ENCODE results near the gene SRRD. TPM values are rescaled to one million over a fixed set of nuclear protein-coding genes. Genes with fewer than 3 reads are reported as not detected.

The SRRD gene
- total RNA-seq, 1 experiment from 2014 or later, result 30.6 TPM

- no peaks in the 10 kb centered on the region for H3K27me3 ChIP-seq
- no peaks in the 10 kb centered on the region for H3K9me3 ChIP-seq
- peaks cover 41% of the 10 kb centered on the region for H3K36me3 ChIP-seq
- no peak overlapping the region for H3K4me3 ChIP-seq
- no peak for DNase-seq
Observed at GRCh38 chr22:26476705-26477340, 6.9 kb upstream of the SRRD start.

- no peak for DNase-seq
- H3K36me3 ChIP-seq, result peaks cover 38% of the 10 kb centered on the region
Observed at GRCh38 chr22:26477341-26477731, 6.3 kb upstream of the SRRD start.

GRCh38 chr22:26479043-26479791 is 4.5 kb upstream of the SRRD start:
- Histone ChIP-seq H3K9me3 (no peaks in the 10 kb centered on the region), H3K27me3 (no peaks in the 10 kb centered on the region), H3K4me3 (no peak overlapping the region), H3K36me3 (peaks cover 33% of the 10 kb centered on the region)
- no peak for DNase-seq

More at GRCh38 chr22:26477341-26477731, 6.3 kb upstream of the SRRD start:
- no peaks in the 10 kb centered on the region for H3K9me3 ChIP-seq
- H3K4me3 ChIP-seq, result no peak overlapping the region
- H3K27me3 ChIP-seq, result no peaks in the 10 kb centered on the region

DNA sequence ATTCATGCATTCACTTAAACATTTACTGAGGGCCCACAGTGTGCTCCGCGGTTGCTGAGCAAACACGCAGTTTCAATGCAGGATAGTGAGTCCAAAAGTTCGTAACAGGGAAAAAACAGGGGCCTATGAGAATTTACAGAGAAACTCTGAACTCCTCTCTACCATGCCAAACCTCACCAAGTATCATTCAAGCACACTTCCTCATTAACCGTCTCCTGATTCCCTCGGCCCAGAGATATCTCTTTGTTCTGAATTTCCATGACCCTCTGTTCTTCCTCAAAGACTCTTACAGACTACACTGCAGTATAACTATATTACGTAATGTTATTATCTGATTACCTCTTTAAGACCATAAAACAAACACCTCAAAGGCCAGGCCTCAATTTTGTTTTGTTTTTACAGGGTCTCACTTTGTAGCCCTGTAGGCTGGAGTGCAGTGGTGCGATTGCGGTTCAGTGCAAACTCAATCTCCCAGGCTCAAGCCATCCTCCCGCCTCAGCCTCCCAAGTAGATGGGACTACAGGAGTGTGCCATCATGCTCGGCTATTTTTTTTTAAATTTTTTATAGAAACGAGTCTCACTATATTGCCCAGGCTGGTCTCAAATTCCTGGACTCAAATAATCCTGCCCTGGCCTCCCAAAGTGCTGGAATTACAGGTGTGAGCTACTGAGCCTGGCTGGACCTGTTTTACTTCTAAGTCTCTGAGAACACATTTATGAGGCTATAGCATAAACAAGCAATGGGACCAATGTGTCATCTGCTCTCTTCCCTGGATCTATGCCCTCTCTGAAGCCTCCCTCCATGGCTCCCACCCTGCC is 3.7 kb upstream of the SRRD start:
- H3K4me3 ChIP-seq, result no peak overlapping the region
- H3K36me3 ChIP-seq, result peaks cover 30% of the 10 kb centered on the region
- no peaks in the 10 kb centered on the region for H3K9me3 ChIP-seq
- no peak for DNase-seq
- no peaks in the 10 kb centered on the region for H3K27me3 ChIP-seq

- Histone ChIP-seq H3K9me3 (no peaks in the 10 kb centered on the region), H3K36me3 (peaks cover 30% of the 10 kb centered on the region), H3K27me3 (no peaks in the 10 kb centered on the region), H3K4me3 (no peak overlapping the region)
- DNase-seq, result no peak
Observed at GRCh38 chr22:26480611-26480932, 3.1 kb upstream of the SRRD start.

- no peaks in the 10 kb centered on the region for H3K27me3 ChIP-seq
- DNase-seq, result no peak
- no peak overlapping the region for H3K4me3 ChIP-seq
- no peaks in the 10 kb centered on the region for H3K9me3 ChIP-seq
- peaks cover 30% of the 10 kb centered on the region for H3K36me3 ChIP-seq
Observed at GRCh38 chr22:26481112-26481693, 2.5 kb upstream of the SRRD start.

- Histone ChIP-seq H3K27me3 (no peaks in the 10 kb centered on the region), H3K9me3 (no peaks in the 10 kb centered on the region), H3K4me3 (no peak overlapping the region), H3K36me3 (peaks cover 29% of the 10 kb centered on the region)
- no peak for DNase-seq
Observed at GRCh38 chr22:26481694-26482093, 2.0 kb upstream of the SRRD start.

GRCh38 chr22:26482161-26482560 is 1.5 kb upstream of the SRRD start:
- no peaks in the 10 kb centered on the region for H3K27me3 ChIP-seq
- peaks cover 26% of the 10 kb centered on the region for H3K36me3 ChIP-seq
- H3K9me3 ChIP-seq, result no peaks in the 10 kb centered on the region
- H3K4me3 ChIP-seq, result no peak overlapping the region
- no peak for DNase-seq

GRCh38 chr22:26483043-26483438 is 636 bp upstream of the SRRD start:
- Histone ChIP-seq H3K4me3 (peak overlapping the region; percentile 97), H3K36me3 (peaks cover 20% of the 10 kb centered on the region), H3K9me3 (no peaks in the 10 kb centered on the region), H3K27me3 (no peaks in the 10 kb centered on the region)
- no peak for DNase-seq

DNA sequence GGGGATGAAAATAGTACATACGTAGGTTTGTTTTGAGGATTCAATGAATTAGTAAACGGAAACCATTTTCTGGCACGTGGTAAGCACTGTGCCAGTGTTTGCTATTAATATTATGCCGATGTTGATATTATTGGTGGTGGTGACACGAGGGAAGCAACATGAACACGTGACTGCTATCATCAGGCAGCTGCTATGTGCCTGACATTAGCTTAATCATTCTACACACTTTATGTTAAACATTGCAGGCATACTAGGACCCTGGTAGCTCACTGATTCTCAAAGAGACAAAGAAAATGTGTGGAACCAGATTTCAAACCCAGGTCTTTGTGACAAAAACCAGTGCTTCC is 656 bp downstream of the SRRD start:
- DNase-seq, result no peak

DNA sequence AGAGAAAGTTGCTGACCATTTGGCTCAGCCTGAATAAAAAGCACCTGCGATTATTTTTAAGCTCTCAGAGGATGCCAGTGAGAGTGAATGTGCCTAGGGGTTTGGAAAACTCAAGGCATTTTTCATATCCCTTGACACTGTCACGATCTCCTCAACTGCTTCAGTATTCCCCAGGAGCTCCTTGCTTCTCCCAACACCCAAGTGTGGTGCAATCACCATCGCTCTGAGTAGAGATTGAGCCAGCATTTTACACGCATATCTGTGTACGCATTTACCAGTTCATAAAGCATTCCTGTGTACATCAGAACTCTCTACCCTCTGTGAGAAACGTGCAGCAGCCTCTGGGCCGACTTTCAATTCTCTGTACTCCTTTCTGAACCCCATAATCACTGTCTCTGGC is 1.3 kb downstream of the SRRD start:
- Histone ChIP-seq H3K4me3 (peak overlapping the region; percentile 97), H3K27me3 (no peaks in the 10 kb centered on the region), H3K9me3 (no peaks in the 10 kb centered on the region), H3K36me3 (peaks cover 29% of the 10 kb centered on the region)
- no peak for DNase-seq

More for the DNA sequence above, 656 bp downstream of the SRRD start:
- no peaks in the 10 kb centered on the region for H3K9me3 ChIP-seq
- H3K4me3 ChIP-seq, result peak overlapping the region; percentile 97
- peaks cover 25% of the 10 kb centered on the region for H3K36me3 ChIP-seq
- H3K27me3 ChIP-seq, result no peaks in the 10 kb centered on the region

DNA sequence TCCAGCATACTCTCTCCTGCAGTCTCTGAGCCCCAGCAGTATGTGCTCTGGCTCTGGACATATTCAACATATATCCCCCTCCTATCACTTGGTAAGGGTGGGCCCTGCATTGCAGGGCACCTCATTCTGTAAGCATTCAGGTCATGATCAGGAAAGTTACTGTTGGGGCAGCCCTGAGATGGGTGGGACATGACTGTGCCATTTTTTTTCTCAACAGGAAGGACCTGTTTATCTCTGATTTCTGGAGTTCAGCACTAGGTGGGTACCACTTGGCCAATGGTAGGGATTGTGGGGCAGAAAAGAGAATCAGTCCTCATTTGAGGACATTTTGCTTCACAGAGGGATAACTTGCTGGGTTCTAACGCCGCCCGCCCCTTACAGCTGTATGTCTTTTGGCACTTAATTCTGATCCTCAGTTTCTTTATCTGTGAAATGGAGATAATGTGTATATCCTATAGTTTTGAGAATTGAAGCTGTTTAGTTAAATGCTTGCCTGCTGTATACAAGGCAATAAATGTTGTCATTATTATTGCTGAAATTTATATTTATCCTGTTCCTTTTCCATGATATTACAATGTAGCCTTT is 2.2 kb downstream of the SRRD start:
- no peak overlapping the region for H3K4me3 ChIP-seq
- no peak for DNase-seq
- H3K9me3 ChIP-seq, result no peaks in the 10 kb centered on the region
- H3K27me3 ChIP-seq, result no peaks in the 10 kb centered on the region
- H3K36me3 ChIP-seq, result peaks cover 33% of the 10 kb centered on the region

- Histone ChIP-seq H3K27me3 (no peaks in the 10 kb centered on the region), H3K4me3 (no peak overlapping the region), H3K9me3 (no peaks in the 10 kb centered on the region), H3K36me3 (peaks cover 36% of the 10 kb centered on the region)
- DNase-seq, result no peak
Observed at GRCh38 chr22:26486394-26486793, 2.7 kb downstream of the SRRD start.

DNA sequence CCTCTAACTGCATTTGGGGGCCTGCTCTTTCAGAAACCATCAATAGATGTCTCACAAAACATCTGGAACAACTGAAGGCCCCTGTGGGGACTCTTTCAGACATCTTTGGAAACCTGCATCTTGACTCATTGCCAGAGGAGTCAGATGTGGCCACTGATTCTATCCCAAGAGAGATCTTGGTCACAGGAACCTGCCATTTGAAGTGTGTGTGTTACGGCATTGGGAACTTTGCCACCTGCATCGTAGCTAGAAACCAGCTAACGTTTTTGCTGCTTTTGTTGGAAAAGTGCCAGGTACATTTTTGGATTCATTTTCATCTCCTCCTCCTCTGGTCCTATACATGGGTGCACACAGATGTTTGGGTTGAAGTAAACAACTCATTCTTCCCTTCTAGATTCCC is 4.3 kb downstream of the SRRD start:
- Histone ChIP-seq H3K9me3 (no peaks in the 10 kb centered on the region), H3K27me3 (no peaks in the 10 kb centered on the region), H3K36me3 (peaks cover 45% of the 10 kb centered on the region), H3K4me3 (no peak overlapping the region)
- DNase-seq, result no peak

GRCh38 chr22:26489447-26490036 is 5.9 kb downstream of the SRRD start:
- H3K9me3 ChIP-seq, result no peaks in the 10 kb centered on the region
- H3K36me3 ChIP-seq, result peaks cover 60% of the 10 kb centered on the region
- no peak for DNase-seq
- no peaks in the 10 kb centered on the region for H3K27me3 ChIP-seq
- no peak overlapping the region for H3K4me3 ChIP-seq

DNA sequence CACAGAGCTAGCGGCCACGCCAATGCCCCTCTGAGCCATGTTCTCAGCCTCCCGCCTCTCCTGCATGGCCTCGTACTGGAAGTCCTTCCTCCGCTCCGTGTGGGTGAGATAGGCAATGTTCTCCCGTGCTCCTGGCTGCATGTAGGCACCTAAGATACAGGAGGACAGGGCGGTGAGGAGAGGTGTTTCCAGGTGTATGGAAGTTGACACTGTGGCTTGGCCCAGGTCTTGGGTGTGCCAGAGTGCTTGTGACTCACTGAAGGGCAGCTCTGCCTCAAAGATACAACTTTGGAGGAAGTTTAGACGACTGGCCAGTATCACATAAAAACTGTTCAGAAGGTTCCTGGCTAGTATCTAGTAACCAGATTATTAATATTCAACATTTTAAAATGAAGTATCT is 8.5 kb downstream of the SRRD start:
- H3K36me3 ChIP-seq, result peaks cover 78% of the 10 kb centered on the region
- no peaks in the 10 kb centered on the region for H3K9me3 ChIP-seq
- no peaks in the 10 kb centered on the region for H3K27me3 ChIP-seq
- DNase-seq, result no peak
- H3K4me3 ChIP-seq, result no peak overlapping the region

GRCh38 chr22:26494506-26494905 is 10.8 kb downstream of the SRRD start:
- Histone ChIP-seq H3K9me3 (no peaks in the 10 kb centered on the region), H3K36me3 (peaks cover 74% of the 10 kb centered on the region), H3K27me3 (no peaks in the 10 kb centered on the region), H3K4me3 (no peak overlapping the region)
- DNase-seq, result no peak
